ENCODE measurements around the gene HOMER3.
A peak's percentile ranks its signal among the peaks of the same experiment; 100 is the strongest.

HOMER3 gene

DNA sequence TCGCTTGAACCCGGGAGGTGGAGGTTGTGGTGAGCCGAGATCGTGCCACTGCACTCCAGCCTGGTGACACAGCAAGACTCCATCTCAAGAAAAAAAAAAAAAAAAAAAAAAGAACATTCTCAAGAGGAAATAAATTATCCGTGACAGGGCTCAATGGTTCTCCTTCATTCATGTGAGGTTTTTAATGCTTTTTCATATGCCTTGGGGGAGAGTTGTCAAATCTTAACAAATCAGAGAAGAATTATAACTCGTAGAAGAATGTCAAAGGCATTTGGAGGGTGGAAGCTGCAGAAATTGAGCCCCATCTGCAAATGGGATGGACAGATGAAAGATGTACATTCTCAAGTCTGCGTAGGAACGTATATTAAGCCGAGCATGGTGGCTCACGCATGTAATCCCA, 34.9 kb upstream of the HOMER3 start:
- TF ChIP-seq SPI1 (IDR thresholded peaks at IDR 0.05; ENCODE audit: borderline replicate concordance, low read depth) = no peak
- no peak for TF ChIP-seq REST (IDR thresholded peaks at IDR 0.05; ENCODE audit: insufficient replicate concordance, low read depth)
- no peak for TF ChIP-seq CTCF (IDR thresholded peaks at IDR 0.05; ENCODE audit: insufficient read depth, low read length)
- no peak for TF ChIP-seq GABPA (IDR thresholded peaks at IDR 0.05; ENCODE audit: low read depth)
- TF ChIP-seq POLR2AphosphoS5 (IDR thresholded peaks at IDR 0.05; ENCODE audit: low read depth) = no peak
- DNase-seq (ENCODE audit: low read depth in 1 of 2, low spot score in 1 of 2) = no peak
- Histone ChIP-seq H3K4me3 (replicated peaks; ENCODE audit: insufficient read depth, low read length) (no peak overlapping the region), H3K27me3 (ENCODE audit: insufficient read depth, poor library complexity, severe bottlenecking) (no peaks in the 10 kb centered on the region), H3K27ac (replicated peaks) (no peak overlapping the region; the same call in 1 of the 2 replicates)

- TF ChIP-seq POLR2AphosphoS5 (IDR thresholded peaks at IDR 0.05; ENCODE audit: low read depth) = no peak
- TF ChIP-seq CTCF (IDR thresholded peaks at IDR 0.05; ENCODE audit: insufficient read depth, low read length) = no peak
- no peak for TF ChIP-seq REST (IDR thresholded peaks at IDR 0.05; ENCODE audit: insufficient replicate concordance, low read depth)
- no peak for TF ChIP-seq GABPA (IDR thresholded peaks at IDR 0.05; ENCODE audit: low read depth)
- no peak for TF ChIP-seq SPI1 (IDR thresholded peaks at IDR 0.05; ENCODE audit: borderline replicate concordance, low read depth)
- H3K27me3 ChIP-seq (ENCODE audit: insufficient read depth, poor library complexity, severe bottlenecking) = no peaks in the 10 kb centered on the region
- no peak overlapping the region for H3K4me3 ChIP-seq (replicated peaks; ENCODE audit: insufficient read depth, low read length)
- peak; percentile 29 to 80 for DNase-seq (ENCODE audit: low read depth in 1 of 2, low spot score in 1 of 2)
- peak overlapping the region; percentile 98 for H3K27ac ChIP-seq (replicated peaks)
These were observed 34.0 kb upstream of the HOMER3 start for GRCh38 chr19:18975011-18975410.

- peak overlapping the region; percentile 98 for H3K27ac ChIP-seq (replicated peaks)
These were observed 31.8 kb upstream of the HOMER3 start for GRCh38 chr19:18972851-18973250.

More at GRCh38 chr19:18972851-18973250, 31.8 kb upstream of the HOMER3 start:
- TF ChIP-seq REST (IDR thresholded peaks at IDR 0.05; ENCODE audit: insufficient replicate concordance, low read depth) (no peak), CTCF (IDR thresholded peaks at IDR 0.05; ENCODE audit: insufficient read depth, low read length) (no peak), SPI1 (IDR thresholded peaks at IDR 0.05; ENCODE audit: borderline replicate concordance, low read depth) (no peak), POLR2AphosphoS5 (IDR thresholded peaks at IDR 0.05; ENCODE audit: low read depth) (no peak; the same call in 1 of the 2 replicates), GABPA (IDR thresholded peaks at IDR 0.05; ENCODE audit: low read depth) (no peak)
- no peak for DNase-seq (ENCODE audit: low read depth in 1 of 2, low spot score in 1 of 2)
- no peaks in the 10 kb centered on the region for H3K27me3 ChIP-seq (ENCODE audit: insufficient read depth, poor library complexity, severe bottlenecking)
- no peak overlapping the region for H3K4me3 ChIP-seq (replicated peaks; ENCODE audit: insufficient read depth, low read length)
